Choroid plexus epithelial cell (primary cell): ENCODE data around the gene SMG6.

ENCODE experiments used
- DNase-seq: peaks from one replicate; pipeline ENCODE4 v3.0.0-alpha.2; 2010; ENCODE audit warnings: low read depth
- H3K4me3 ChIP-seq: 2 replicates; pipeline ENCODE4 v1.5.1; 2011; ENCODE audit warnings: low read depth, mild to moderate bottlenecking, control low read depth, low read length, moderate library complexity
- CTCF ChIP-seq: conservative IDR thresholded peaks from 2 replicates; pipeline ENCODE4 v1.5.1; 2011; ENCODE audit warnings: low read depth, mild to moderate bottlenecking, control low read depth, inconsistent platforms, low read length, moderate library complexity

The SMG6 gene

GRCh38 chr17:2178798-2179501, 124.6 kb downstream of the SMG6 start:
- no peak overlapping the region for H3K4me3 ChIP-seq
- no peak for TF ChIP-seq CTCF
- peak; percentile 70 for DNase-seq

- TF ChIP-seq CTCF: no peak
- no peak overlapping the region for H3K4me3 ChIP-seq
- DNase-seq: peak; percentile 78
Measured at GRCh38 chr17:2177235-2177811, 126.3 kb downstream of the SMG6 start.

- DNase-seq: no peak
- H3K4me3 ChIP-seq: no peak overlapping the region
- no peak for TF ChIP-seq CTCF
Measured at GRCh38 chr17:2176499-2177169, 127.0 kb downstream of the SMG6 start.

- TF ChIP-seq CTCF: no peak
- no peak overlapping the region for H3K4me3 ChIP-seq
- no peak for DNase-seq
Measured at GRCh38 chr17:2175294-2175628, 128.3 kb downstream of the SMG6 start.

GRCh38 chr17:2174468-2175293, 128.9 kb downstream of the SMG6 start:
- DNase-seq: peak; percentile 99
- peak overlapping the region; percentile 2 for H3K4me3 ChIP-seq
- TF ChIP-seq CTCF: peak; percentile 21

- H3K4me3 ChIP-seq: no peak overlapping the region
- no peak for TF ChIP-seq CTCF
- DNase-seq: peak; percentile 81
Measured at GRCh38 chr17:2174014-2174413, 129.6 kb downstream of the SMG6 start.
